ENCODE measurements around the gene FPR2. TPM values are rescaled to one million over a fixed set of nuclear protein-coding genes. Genes with fewer than 3 reads are reported as not detected.

FPR2 gene
- total and polyA plus RNA-seq, 4 donors = 0.15 to 4.1 (median 2.4) TPM

- 70% methylated on average over 20 of the region's 20 CpGs for WGBS
- DNase-seq (ENCODE audit: low spot score) = no peak
- Histone ChIP-seq H3K27ac (ENCODE audit: low read depth in 1 of 2, low read length in 2 of 2) (peak overlapping the region; percentile 63 to 81), H3K36me3 (ENCODE audit: control insufficient read depth in 4 of 4, insufficient read depth in 3 of 4, low read depth in 1 of 4, low read length in 3 of 4) (no peaks in the 10 kb centered on the region), H3K9me3 (ENCODE audit: control insufficient read depth in 4 of 4, low read length in 3 of 4) (peaks cover 3 to 19% (median 5%) of the 10 kb centered on the region in 4 donors), H3K9ac (ENCODE audit: low read depth in 1 of 2, low read length in 2 of 2) (peak overlapping the region in 1 of 2 donors; percentile 33), H3K27me3 (ENCODE audit: control insufficient read depth in 4 of 4, insufficient read depth in 4 of 4, low read length in 3 of 4) (no peaks in the 10 kb centered on the region), H3K4me1 (ENCODE audit: control insufficient read depth in 4 of 4, insufficient read depth in 4 of 4, low read length in 3 of 4) (peaks cover 0 to 7% (median 1%) of the 10 kb centered on the region in 4 donors), H3K4me3 (ENCODE audit: low read depth in 1 of 3, low read length in 3 of 3) (no peak overlapping the region)
- no peak for TF ChIP-seq HNF4A (conservative IDR thresholded peaks at IDR 0.05)
- TF ChIP-seq SP1 (IDR thresholded peaks at IDR 0.05) = peak; percentile 58
- TF ChIP-seq RAD21 (IDR thresholded peaks at IDR 0.05) = peak in 1 of 2 donors; percentile 33
- peak; percentile 73 for TF ChIP-seq YY1 (IDR thresholded peaks at IDR 0.05)
- TF ChIP-seq JUND (IDR thresholded peaks at IDR 0.05) = peak; percentile 94 to 96
- TF ChIP-seq MAX (IDR thresholded peaks at IDR 0.05) = no peak
- TF ChIP-seq NR2F2 (IDR thresholded peaks at IDR 0.05) = peak; percentile 71
- TF ChIP-seq RXRA (IDR thresholded peaks at IDR 0.05) = peak in 1 of 2 donors; percentile 8
Measured at GRCh38 chr19:51799034-51799773, 38.2 kb downstream of the FPR2 start.

- Histone ChIP-seq H3K4me1 (ENCODE audit: control insufficient read depth in 4 of 4, insufficient read depth in 4 of 4, low read length in 3 of 4) (peaks cover 0 to 7% (median 1%) of the 10 kb centered on the region in 4 donors), H3K4me3 (ENCODE audit: low read depth in 1 of 3, low read length in 3 of 3) (peak overlapping the region in 1 of 3 donors; percentile 3), H3K9me3 (ENCODE audit: control insufficient read depth in 4 of 4, low read length in 3 of 4) (peaks cover 3 to 19% (median 5%) of the 10 kb centered on the region in 4 donors), H3K27ac (ENCODE audit: low read depth in 1 of 2, low read length in 2 of 2) (peak overlapping the region; percentile 58 to 81), H3K9ac (ENCODE audit: low read depth in 1 of 2, low read length in 2 of 2) (no peak overlapping the region), H3K27me3 (ENCODE audit: control insufficient read depth in 4 of 4, insufficient read depth in 4 of 4, low read length in 3 of 4) (no peaks in the 10 kb centered on the region), H3K36me3 (ENCODE audit: control insufficient read depth in 4 of 4, insufficient read depth in 3 of 4, low read depth in 1 of 4, low read length in 3 of 4) (no peaks in the 10 kb centered on the region)
- DNase-seq (ENCODE audit: low spot score) = no peak
- WGBS = 69% methylated on average over 13 of the region's 13 CpGs
- TF ChIP-seq NR2F2 (IDR thresholded peaks at IDR 0.05) = no peak
- no peak for TF ChIP-seq RXRA (IDR thresholded peaks at IDR 0.05)
- TF ChIP-seq REST (IDR thresholded peaks at IDR 0.05) = no peak
- TF ChIP-seq EGR1 (IDR thresholded peaks at IDR 0.05; ENCODE audit: low read depth in 2 of 2) = no peak
- no peak for TF ChIP-seq ZBTB33 (IDR thresholded peaks at IDR 0.05)
- no peak for TF ChIP-seq YY1 (IDR thresholded peaks at IDR 0.05)
- TF ChIP-seq FOXA1 (IDR thresholded peaks at IDR 0.05) = no peak
- TF ChIP-seq CTCF (IDR thresholded peaks at IDR 0.05; ENCODE audit: low read depth, low read length, missing input control) = no peak
- no peak for TF ChIP-seq GABPA (IDR thresholded peaks at IDR 0.05 in 1 of 2, conservative IDR thresholded peaks at IDR 0.05 in 1 of 2)
- no peak for TF ChIP-seq ATF3 (IDR thresholded peaks at IDR 0.05)
- no peak for TF ChIP-seq HNF4G (IDR thresholded peaks at IDR 0.05)
- no peak for TF ChIP-seq RAD21 (IDR thresholded peaks at IDR 0.05)
- no peak for TF ChIP-seq TAF1 (conservative IDR thresholded peaks at IDR 0.05)
- TF ChIP-seq MAX (IDR thresholded peaks at IDR 0.05) = no peak
Measured at GRCh38 chr19:51799774-51800472, 38.9 kb downstream of the FPR2 start.
